Dermis microvascular lymphatic vessel endothelial cell (primary cell): ENCODE measurements around the gene ESF1. TPM values are rescaled to one million over a fixed set of nuclear protein-coding genes. Genes with fewer than 3 reads are reported as not detected.
"Not testable (repeated sequence)": the region's sequence is repeated elsewhere in the genome, so short reads cannot be mapped to it uniquely, and the experiment has no call there.

ENCODE experiments used
- DNase-seq, 2 donors: peaks; one replicate each; pipeline versions ENCODE4 v3.0.0 to v3.0.0-alpha.2; 2010; ENCODE audit warnings: low read depth in 2 of 2
- total RNA-seq: library from RNA; depleted of rRNA; stranded (reverse); fragments of >200 nt; gene quantifications from 2 replicates; pipeline ENCODE4 v1.2.1, GENCODE V29; 2014

The ESF1 gene
- total RNA-seq, 1 donor from 2014 or later: 4.5 TPM

- DNase-seq: peak in 1 of 2 donors; percentile 71
These were observed 3.6 kb upstream of the ESF1 start for GRCh38 chr20:13788167-13788834.

- DNase-seq: no peak
These were observed 1.6 kb upstream of the ESF1 start for GRCh38 chr20:13786143-13786828.

DNA sequence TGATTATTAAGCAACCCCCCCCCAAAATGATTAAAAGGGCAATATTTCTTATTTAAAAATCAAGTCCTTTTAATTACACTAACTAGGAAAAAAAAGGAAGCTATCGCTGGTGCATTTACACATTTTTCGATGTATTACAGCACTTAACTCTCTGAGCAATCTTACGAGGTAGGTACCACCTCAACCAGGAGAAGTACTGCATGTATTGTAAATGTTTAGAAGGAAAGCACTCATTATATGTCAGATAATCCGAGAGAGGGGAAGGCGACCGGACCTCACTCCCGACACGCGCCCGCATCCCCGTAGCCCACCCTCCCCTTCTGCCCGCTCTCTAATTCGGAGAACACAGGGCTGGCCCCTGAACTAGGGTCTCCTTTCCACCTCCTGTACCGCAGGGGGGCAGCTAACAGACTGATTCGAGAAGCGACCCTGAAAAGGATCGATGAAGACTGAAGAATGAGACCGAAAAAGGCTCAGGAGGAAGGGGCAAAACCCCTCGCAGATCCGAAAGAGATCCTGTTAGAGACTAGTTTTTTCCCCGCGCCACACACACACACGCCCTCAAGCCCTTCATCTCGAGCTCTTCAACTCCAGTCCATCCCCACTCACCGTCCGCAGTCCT is 337 bp downstream of the ESF1 start:
- DNase-seq: no peak

- no peak for DNase-seq
These were observed 1.2 kb downstream of the ESF1 start for GRCh38 chr20:13783528-13783927.

GRCh38 chr20:13778827-13779226 is 5.9 kb downstream of the ESF1 start:
- DNase-seq: no peak

DNA sequence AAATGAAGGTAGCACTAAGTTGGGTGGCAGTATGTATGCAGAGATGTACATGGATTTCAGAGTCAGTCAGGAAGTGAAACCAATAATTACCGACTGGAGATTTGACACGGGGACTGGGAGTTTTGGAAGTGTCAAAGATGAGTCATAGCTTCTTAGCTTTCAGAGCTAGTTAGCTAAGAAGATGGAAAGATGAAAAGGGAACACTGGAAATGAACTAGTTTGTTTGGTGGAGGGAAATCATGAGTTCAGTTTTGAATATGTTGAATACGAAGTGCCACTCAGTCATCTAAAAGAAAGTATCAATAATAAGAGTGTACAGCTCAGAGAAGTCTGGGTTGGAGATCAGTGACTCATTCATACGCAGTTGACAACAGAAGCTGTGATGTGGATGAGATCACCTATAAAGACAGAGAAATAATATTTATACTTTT is 7.5 kb downstream of the ESF1 start:
- peak in 1 of 2 donors; percentile 67 for DNase-seq

DNA sequence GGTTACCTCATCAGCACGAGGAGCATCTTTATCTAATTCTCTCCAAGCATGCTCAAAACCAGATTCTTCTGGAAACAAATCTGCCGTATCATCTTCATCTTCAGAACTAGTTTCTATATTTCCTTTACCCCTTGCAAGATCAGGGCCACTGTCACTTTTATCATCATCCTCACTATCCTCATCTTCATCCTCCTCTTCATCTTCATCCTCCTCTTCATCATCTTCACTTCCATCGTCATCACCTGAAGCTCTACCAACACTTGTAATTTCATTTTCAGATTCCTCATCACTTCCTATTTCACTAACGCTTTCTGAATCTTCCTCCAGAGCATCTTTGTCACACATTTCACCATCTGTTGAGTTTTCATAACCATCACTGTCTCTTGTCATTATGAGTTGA is 8.9 kb downstream of the ESF1 start:
- DNase-seq: no peak

DNA sequence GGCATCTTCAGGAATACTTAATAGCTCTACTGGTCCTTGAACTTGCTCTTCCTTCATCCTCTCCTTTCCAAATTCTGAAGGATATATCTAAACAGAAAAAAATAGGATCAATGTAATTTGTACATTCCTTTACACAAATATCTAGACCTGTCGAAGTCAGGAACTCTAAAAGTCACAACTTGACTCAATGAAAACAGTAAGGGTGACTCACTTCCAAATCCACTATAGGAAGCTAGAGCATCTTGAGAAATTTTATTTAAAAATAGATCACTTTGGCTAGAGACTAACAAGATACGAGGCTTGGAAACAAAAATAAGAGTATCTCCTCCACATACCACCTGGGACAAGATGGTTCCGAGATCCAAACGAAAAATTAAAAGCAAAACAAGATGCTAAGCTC is 12.2 kb downstream of the ESF1 start:
- DNase-seq: peak in 1 of 2 donors; percentile 9

- peak in 1 of 2 donors; percentile 24 for DNase-seq
These were observed 12.8 kb downstream of the ESF1 start for GRCh38 chr20:13771853-13772453.

DNA sequence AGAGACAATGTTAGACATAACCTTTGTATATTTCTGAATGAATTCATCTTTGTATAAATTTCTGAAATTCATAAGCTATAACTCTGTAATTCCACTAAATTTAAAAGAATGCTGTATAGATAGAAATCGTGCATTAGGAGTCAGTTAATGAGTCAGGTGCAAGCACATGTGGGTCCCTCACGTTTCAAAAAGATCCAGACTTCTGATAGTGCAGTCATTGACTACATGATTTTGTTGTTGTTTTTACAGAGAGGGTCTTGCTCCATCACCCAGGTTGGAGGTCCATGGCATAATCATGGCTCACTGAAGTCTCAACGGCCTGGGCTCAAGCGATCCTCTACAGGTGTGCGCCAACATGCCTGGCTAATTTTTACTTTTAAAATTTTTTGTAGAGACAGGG is 14.6 kb downstream of the ESF1 start:
- no peak for DNase-seq

GRCh38 chr20:13765868-13766416 is 18.8 kb downstream of the ESF1 start:
- DNase-seq: no peak

GRCh38 chr20:13765299-13765698 is 19.4 kb downstream of the ESF1 start:
- peak in 1 of 2 donors; percentile 57 for DNase-seq

DNA sequence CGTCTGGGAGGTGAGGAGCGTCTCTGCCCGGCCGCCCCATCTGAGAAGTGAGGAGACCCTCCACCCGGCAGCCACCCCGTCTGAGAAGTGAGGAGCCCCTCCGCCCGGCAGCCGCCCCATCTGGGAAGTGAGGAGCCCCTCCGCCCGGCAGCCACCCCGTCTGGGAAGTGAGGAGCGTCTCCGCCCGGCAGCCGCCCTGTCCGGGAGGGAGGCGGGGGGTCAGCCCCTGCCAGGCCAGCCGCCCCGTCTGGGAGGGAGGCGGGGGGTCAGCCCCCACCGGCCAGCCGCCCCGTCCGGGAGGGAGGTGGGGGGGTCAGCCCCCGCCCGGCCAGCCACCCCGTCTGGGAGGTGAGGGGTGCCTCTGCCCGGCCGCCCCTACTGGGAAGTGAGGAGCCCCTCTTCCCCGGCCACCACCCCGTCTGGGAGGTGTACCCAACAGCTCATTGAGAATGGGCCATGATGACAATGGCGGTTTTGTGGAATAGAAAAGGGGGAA is 24.2 kb downstream of the ESF1 start:
- DNase-seq: not testable (repeated sequence)

- DNase-seq: no peak
These were observed 25.8 kb downstream of the ESF1 start for GRCh38 chr20:13758884-13759283.

DNA sequence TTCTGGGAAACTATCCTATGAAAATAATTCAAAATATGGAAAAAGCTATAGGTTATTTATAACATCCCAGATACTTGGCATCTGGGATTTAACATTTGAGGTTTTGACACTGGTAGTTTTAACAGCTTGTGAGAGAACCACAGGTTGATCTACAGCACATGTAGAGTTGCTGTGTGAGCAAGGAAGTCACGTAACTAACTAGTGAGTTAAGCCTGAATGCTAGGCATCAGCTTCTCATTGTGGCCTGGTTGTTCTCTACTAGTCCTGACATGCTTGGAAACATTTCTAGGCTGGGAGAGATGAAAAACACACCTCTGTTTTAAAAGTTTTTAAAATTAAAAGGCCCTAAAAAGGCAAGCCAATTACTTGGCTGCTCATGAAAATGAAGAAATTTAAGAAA is 28.2 kb downstream of the ESF1 start:
- DNase-seq: no peak

DNA sequence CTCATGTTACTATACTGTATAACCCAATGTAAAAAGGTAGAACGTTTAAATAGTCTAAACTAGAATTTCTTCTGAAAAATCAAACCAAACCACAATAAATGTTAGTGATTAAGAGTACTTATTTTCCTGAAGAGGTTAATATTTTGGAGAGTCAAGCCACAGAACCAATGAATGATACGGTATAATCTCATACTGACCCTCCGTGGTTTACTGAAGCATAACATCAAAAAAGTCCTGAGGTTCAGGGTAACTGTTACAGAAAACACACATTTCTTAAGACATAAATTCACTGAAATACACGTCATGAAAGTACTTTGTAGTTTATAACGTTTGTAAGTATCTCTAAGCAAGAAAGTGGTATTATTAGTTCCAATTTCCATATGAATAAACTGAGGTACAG is 28.9 kb downstream of the ESF1 start:
- DNase-seq: no peak

DNA sequence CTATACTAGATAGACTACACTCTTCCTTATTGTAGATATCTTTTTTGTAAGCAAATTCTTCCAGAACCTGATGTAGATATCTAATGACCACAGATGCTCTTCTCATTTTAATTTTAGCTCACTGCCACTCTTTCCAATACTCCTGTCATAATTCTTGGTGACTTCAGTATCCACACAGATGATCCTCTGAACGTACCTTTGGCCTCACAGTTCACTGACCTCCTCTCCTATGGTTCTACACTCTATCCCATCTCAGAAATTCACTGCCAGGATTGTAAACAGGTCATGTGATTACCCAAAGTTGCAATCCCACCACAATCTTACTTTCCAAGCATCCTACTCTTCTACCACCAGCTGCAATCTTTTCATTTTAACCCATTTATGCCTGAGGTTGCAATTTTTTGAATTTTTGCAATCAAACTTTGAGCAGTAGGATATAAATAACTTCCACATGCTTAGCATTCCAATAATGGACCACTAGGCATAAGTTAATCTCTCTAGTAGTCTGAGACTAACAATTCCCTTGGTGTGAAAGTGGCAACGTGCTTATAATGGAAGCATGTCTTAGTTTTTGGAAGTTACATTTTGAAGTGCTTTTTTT is 31.2 kb downstream of the ESF1 start:
- no peak for DNase-seq

- no peak for DNase-seq
These were observed 34.9 kb downstream of the ESF1 start for GRCh38 chr20:13749811-13750210.

DNA sequence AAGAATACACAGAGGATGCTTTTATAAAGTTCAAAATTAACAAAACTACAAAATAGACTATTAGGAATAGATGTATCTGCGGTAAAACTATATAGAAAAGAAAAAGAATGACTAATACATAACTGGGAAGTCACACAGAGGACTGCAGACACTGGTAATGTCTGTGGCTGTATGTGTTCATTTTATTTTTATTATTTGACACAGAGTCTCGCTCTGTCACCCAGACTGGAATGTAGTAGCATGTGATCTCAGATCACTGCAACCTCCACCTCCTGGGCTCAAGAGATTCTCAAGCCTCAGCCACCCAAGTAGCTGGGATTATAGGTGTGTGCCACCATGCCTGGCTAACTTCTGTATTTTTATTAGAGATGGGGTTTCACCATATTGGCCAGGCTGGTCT is 38.9 kb downstream of the ESF1 start:
- DNase-seq: no peak

DNA sequence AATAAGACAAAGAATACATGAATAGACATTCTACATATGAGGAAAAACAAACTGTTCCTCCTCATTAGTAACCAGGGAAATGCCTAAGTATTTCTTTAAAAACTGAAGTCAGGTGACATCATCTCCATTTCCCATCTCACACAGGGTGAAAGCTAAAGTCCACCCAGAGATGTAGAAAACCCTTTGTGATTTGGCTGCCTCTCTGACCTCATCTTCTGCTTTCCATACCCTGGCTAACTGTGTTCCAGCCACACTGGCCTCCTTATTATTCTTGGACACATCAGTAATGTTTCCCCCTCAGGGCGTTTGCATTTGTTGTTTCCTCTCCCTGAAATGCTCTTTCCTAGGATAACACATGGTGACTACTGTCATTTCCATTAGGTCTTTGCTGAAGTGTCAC is 40.4 kb downstream of the ESF1 start:
- DNase-seq: peak in 1 of 2 donors; percentile 29

- DNase-seq: no peak
These were observed 42.8 kb downstream of the ESF1 start for GRCh38 chr20:13741879-13742278.
